GM15510 (cell line): Measurements from ENCODE around the gene TARS2.

Experiments
- POLR2A ChIP-seq: IDR thresholded peaks from 3 replicates; pipeline ENCODE4 v1.6.1; 2011; ENCODE audit warnings: borderline replicate concordance; ENCODE audit not compliant: insufficient read length; ENCODE audit errors: extremely low read depth

The TARS2 gene

DNA sequence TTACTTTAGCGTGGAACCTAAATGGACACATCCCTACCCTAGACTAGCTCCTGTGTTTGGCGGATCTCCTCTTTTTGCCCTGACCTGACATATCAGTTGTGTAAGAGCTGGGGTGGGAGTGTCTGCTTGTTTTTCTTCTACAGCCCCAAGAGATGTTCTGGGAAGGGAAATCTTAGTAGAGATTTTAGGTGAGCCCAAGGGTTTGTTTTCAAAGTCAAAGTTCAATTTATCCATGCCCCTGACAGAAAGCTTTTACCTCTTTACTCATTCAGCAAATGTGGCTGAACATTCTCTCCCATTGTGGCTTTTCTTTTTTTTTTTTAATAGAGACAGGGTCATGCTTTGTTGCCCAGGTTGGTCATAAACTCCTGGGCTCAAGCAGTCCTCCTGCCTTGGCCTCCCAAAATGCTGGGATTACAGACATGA, 7.3 kb upstream of the TARS2 start:
- TF ChIP-seq POLR2A, result no peak

DNA sequence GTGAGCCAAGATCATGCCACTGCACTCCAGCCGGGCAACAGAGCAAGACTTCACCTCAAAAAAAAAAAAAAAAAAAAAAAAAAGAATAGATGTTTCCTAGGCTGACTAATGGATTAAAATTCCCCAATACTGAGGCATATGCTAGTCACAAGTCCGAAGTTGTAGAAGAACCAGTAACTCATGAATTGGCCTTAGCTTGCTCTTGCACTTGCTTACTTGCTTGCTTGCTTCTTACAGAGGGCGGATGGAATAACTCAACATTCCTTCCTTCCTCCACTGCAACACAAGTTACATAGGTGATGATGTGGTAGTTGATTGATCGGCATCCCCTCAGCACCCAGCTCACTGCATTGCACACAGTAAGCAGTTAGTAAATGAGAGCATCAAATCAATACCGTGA, 2.8 kb upstream of the TARS2 start:
- TF ChIP-seq POLR2A, result no peak

DNA sequence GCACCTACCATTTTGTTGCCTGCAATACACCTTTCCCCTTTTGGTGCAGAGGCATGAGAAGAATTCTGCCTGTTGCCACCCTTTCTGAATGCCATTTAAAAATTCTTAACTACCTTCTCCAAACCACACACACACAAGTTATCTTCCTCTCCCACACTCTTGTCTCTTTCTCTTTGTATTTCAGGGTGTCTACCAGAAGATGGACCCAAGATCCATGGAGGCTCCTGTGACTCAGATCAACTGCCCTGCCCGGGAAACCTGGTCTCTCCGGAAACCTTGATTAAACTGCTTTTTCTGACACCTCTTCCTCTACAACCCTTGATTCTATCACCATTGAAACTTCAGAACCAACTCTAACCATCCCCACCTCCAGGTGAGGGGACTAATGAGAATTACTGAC, 2.4 kb upstream of the TARS2 start:
- TF ChIP-seq POLR2A, result no peak

DNA sequence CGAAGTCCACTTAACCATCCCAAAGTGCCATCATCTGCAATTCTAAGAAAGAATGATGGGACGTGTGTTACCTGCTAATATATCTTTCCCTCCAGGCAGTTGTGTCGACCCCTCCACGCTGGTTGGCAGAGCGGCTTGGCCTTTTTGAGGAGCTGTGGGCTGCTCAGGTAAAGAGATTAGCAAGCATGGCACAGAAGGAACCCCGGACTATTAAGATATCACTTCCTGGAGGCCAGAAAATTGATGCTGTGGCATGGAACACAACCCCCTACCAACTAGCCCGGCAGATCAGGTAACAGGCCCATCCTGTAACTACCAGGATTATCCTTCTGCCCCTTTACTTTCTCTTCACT, 520 bp downstream of the TARS2 start:
- no peak for TF ChIP-seq POLR2A

DNA sequence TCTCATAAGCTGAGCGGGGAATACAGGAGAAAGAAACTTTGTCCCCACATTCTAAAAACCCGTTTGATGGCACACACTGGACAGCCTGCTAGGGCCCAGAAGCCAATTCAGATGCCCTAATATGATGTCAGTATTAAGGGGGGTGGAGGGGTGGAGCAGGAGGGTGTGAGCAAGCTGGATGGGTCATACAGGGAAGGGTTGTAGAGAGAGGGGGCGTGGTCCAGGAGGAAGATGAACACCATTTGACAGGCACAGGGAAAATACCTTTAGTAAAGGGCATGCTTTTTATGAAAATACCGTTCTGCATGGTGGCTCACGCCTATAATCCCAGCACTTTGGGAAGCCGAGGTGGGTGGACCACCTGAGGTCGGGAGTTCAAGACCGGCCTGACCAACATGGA, 6.0 kb downstream of the TARS2 start:
- TF ChIP-seq POLR2A, result no peak

DNA sequence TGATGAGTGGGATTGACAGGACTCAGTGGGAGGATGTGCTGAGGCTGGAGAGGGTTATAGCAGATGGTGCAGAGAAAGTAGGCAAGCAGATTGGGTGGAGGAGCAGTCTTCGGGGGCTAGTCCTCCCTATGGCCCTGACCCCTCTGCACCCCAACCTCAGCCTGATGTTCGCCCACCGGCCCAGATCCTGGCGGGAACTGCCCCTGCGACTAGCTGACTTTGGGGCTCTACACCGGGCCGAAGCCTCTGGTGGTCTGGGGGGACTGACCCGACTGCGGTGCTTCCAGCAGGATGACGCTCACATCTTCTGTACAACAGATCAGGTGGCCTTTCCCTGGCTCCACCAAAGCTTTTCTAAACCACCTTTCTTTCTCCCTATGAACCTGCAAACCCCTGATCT, 11.1 kb downstream of the TARS2 start:
- no peak for TF ChIP-seq POLR2A

DNA sequence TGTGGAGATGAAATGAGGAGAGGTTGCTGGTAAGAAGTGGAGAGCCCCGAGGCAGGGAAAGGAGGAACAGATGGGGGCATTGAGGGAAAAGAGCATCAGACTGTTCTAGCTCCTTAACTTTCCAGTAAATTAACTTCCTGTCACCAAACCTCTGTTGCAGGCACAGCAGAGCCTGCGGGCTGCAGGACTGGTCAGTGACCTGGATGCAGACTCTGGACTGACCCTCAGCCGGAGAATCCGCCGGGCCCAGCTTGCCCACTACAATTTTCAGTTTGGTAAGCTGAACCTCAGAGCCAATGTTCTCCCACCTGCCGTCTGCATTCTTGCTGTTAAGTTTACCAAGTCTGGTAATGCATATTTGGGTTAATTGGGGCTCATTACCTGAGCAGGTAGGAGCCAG, 18.2 kb downstream of the TARS2 start:
- TF ChIP-seq POLR2A, result no peak

DNA sequence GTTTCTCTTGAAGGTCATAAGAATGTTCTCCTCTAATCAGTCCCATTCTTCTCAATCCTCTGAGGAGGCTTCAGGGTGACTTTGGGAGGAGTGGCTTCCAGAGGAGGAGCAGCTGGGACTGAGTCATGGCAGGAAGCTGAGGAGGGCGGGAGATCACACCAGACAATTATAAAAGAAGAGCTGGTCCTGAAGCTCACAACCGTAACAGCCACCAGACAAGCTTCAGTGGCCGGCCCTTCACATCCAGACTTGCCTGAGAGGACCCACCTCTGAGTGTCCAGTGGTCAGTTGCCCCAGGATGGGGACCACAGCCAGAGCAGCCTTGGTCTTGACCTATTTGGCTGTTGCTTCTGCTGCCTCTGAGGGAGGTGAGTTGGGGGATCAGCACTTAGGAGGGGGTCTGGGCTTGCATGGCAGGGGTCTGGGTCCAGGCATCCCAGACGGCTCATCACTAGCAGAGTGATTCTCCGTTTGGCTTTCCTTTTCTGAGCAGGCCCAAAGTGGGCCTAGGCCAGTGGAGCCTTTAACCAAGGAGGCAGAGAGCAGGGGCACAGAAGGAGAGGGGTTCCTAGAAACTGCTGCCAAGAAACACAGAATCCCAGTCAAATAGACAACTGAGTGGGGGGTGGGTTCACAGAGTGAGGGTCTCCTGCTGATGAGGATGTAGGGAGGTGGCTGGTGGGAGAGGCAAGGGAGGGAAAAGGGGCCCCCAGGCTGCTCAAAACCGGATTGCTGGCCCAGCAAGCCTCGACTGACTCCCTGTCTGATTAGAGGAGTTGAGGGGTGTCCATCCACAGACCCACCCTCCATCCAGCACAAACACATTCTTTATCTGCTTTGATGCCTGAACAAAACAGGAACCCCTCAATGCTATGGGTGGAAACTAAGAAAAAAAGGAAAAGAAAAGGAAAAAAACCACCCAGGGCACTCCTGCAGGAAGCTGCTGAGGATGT, 21.0 kb downstream of the TARS2 start, which contains the start of gene ECM1:
Gene ECM1 (plus strand): TSS at position 198 of the 953 bp plus-strand sequence. CDS start 101 bp downstream, at position 299.
- no peak for TF ChIP-seq POLR2A

DNA sequence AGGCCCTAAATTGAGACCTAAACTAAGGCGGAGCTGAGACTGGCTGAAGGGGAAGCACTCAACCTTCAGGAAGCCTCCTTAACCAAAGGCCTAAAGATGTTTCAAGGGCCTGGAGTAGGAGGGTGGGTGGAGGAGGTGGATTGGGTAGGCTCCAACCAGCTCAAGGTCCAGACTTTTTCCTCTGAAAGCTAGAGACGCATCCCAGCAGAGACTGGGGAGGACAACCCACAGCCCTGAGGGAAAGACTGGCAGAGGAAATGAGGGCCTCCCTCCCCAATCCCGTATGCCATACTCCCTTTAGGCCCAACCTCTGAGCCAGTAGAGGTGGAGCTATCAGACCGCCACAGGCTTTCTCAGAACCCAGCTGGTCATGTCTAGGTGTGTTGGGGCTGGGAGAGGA, 21.8 kb downstream of the TARS2 start:
- TF ChIP-seq POLR2A, result no peak

DNA sequence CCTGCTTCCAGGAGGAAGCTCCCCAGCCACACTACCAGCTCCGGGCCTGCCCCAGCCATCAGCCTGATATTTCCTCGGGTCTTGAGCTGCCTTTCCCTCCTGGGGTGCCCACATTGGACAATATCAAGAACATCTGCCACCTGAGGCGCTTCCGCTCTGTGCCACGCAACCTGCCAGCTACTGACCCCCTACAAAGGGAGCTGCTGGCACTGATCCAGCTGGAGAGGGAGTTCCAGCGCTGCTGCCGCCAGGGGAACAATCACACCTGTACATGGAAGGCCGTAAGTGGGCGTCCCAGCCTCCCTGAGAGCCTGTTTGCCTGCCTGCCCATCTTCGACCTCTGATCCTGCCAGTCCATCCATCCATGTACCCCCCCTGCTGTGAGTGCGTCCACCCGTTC, 24.3 kb downstream of the TARS2 start:
- no peak for TF ChIP-seq POLR2A

DNA sequence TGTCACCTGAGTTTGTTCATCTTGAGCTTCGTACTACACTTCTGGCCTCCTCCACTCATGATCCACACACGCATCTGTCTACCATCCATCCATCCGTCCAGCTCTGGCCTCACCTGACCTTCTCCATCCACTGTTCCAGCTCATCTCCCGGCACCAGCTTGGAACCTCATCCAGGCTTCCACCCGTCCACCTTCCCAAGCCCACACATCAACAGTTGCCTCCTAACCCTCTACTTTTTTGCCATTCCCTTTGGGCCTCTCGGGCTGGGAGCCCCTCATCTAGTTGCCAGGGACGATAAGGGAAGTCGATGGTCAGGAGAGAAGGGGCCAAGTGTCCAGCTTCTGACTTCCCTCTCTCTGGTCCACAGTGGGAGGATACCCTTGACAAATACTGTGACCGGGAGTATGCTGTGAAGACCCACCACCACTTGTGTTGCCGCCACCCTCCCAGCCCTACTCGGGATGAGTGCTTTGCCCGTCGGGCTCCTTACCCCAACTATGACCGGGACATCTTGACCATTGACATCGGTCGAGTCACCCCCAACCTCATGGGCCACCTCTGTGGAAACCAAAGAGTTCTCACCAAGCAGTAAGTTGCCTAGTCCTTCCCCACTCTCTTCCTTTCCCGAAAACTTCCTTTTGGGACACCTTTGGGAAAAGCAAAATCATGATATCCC, 24.9 kb downstream of the TARS2 start:
- TF ChIP-seq POLR2A, result no peak

DNA sequence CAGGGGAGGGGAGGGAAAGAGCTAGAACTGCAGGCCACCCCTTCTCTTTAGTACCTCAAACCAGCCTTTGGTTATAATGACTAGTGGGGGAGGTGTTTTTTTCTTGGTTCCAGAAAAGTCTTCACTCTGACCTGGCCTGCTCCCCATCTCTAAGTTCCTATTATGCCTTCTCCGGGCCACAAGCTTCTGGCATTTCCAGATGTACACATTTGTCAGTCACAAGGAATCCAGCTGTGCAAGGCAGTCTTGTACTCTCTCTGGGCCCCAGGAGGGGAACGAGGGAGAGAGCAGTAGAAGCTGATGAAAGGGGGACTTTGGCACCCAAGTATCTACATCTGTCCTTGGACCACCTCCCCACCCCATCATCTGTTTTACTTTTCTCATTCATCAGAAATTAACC, 25.6 kb downstream of the TARS2 start:
- no peak for TF ChIP-seq POLR2A

DNA sequence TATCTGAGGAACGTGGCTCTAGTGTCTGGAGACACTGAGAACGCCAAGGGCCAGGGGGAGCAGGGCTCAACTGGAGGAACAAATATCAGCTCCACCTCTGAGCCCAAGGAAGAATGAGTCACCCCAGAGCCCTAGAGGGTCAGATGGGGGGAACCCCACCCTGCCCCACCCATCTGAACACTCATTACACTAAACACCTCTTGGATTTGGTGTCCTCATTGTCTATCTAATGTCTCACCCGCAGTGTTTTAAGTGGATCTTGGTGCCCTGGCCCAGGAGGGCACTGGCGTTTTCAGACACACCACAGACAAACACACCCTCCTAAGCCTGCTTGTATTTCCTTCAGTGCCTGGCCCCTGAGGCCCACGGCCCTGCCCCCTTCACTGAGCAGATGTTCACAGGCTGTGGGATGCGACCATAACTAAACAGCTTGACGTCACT, 26.2 kb downstream of the TARS2 start:
- no peak for TF ChIP-seq POLR2A

DNA sequence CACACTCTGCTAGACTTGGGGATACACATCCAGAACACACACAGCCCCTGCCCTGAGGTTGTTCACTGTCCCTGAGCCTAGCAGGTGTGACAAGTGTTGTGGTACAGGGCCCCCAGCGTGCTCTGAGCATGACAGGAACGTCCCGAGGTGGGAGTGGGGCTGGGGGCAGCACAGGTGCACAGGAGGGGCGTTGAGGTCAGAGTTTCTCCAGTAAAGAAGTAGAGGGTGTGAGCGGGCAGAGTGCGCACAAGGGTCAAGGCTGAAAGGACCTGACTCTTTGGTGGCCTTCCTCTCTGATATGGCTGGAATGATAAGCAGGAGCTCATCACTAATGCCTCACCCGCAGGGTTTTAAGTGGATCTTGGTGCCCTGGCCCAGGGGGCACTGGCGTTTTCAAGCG, 27.0 kb downstream of the TARS2 start:
- no peak for TF ChIP-seq POLR2A

DNA sequence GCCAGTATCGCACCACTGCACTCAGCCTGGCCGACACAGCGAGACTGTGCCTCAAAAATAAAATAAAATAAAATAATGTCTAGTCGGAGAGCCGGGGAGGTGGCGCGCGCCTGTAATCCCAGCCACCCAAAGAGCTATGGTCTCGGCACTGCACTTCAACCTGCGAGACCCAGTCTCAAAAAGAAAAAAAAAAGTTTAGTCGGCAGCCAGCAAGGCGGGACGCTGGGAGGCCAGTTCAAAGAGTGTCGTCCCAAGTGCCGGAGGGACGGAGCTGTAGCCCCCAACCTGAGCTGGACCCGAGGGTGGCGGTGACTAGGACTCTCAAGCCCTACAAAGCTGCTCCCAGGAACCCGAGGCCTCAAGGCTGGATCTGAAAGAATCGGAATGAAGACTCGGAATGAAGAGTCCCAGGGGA, 27.7 kb downstream of the TARS2 start:
- no peak for TF ChIP-seq POLR2A
